ENCODE measurements around the gene OR51A4. TPM values are rescaled to one million over a fixed set of nuclear protein-coding genes. Genes with fewer than 3 reads are reported as not detected.
A peak's percentile ranks its signal among the peaks of the same experiment; 100 is the strongest.

The OR51A4 gene
- total and polyA plus RNA-seq, 9 of the 15 experiments (the other 6 are each of a cell fraction or from before 2014, with no cell fraction given) = not detected

DNA sequence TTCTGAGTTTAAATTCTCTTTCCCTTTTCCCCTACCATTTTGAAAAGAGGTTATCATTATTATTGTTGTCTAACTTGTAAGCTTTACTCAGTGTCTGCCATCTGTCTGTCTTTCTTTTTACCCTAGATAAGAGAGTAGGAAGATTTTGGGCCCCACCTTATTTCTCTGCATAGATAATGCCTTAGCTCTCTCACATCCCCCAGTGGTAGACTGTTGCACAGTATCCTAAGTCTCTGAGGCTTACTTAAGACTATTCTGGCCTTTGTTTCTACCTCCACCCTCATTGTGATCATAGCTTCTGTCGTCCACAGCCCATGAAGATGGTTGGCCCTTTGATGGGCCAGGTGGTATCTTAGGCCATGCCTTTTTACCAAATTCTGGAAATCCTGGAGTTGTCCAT, 43.7 kb upstream of the OR51A4 start (continued):
- TF ChIP-seq, protein P1, sequence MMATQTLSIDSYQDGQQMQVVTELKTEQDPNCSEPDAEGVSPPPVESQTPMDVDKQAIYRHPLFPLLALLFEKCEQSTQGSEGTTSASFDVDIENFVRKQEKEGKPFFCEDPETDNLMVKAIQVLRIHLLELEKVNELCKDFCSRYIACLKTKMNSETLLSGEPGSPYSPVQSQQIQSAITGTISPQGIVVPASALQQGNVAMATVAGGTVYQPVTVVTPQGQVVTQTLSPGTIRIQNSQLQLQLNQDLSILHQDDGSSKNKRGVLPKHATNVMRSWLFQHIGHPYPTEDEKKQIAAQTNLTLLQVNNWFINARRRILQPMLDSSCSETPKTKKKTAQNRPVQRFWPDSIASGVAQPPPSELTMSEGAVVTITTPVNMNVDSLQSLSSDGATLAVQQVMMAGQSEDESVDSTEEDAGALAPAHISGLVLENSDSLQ (IDR thresholded peaks at IDR 0.05) = 0 out of 2 replicates have a peak, but pooled peaks have one; percentile 13

DNA sequence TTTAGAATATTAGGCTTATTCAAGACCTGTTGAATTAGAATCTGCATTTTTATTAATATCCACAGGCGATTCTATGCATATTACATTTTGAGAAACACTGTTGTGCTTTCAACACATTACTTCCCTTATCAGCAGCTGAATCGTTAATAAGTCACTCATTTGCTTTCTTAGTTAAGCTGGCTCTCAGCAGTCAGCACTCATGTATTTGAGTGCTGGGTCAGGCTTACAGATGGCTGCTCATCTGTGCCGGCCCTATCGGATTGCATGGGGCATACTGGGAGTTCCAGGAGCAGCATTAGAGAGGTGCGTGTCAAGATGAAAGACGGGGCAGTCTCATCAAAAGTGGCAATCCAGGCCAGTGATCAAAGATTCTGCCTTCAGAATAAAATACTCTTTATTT, 36.4 kb upstream of the OR51A4 start:
- Histone ChIP-seq H3K27me3 (ENCODE audit: control insufficient read depth in 2 of 2, insufficient read depth in 2 of 2, low read length in 2 of 2) (no peaks in the 10 kb centered on the region), H3K4me2 (ENCODE audit: insufficient read depth, low read length) (no peak overlapping the region), H3K4me3 (no peak overlapping the region), H3K79me2 (ENCODE audit: control insufficient read depth, insufficient read depth, low read length) (no peaks in the 10 kb centered on the region), H2AFZ (ENCODE audit: low read depth, low read length) (no peak overlapping the region), H3K9me3 (replicated peaks; ENCODE audit: control insufficient read depth, insufficient read depth, low read depth, low read length) (no peaks in the 10 kb centered on the region), H3K9me1 (ENCODE audit: control insufficient read depth, insufficient read depth, low read length) (no peaks in the 10 kb centered on the region), H4K20me1 (replicated peaks; ENCODE audit: control insufficient read depth, insufficient read depth, low read length) (no peaks in the 10 kb centered on the region), H3K36me3 (ENCODE audit: control insufficient read depth, insufficient read depth, low read length) (no peaks in the 10 kb centered on the region), H3K27ac (ENCODE audit: extremely low read depth, low read depth, low read length) (no peak overlapping the region), H3K4me1 (replicated peaks in 1 of 2; ENCODE audit: control insufficient read depth in 2 of 2, insufficient read depth in 2 of 2, low read length in 2 of 2) (no peaks in the 10 kb centered on the region), H3K9ac (ENCODE audit: insufficient read depth in 1 of 2, low read depth in 2 of 2, low read length in 2 of 2) (no peak overlapping the region)
- in situ Hi-C loops (cut with MboI) = no loop called here
- TF ChIP-seq HOXB6 (CRISPR knock-in tag; IDR thresholded peaks at IDR 0.05; ENCODE audit: borderline replicate concordance) = no peak
- no peak for TF ChIP-seq TBL1XR1 (IDR thresholded peaks at IDR 0.05; ENCODE audit: low read length in 2 of 2)
- TF ChIP-seq U2AF2 (optimal IDR thresholded peaks at IDR 0.05; ENCODE audit: low read depth, low read length) = no peak
- TF ChIP-seq PRMT5 (CRISPR knock-in tag; IDR thresholded peaks at IDR 0.05) = no peak
- TF ChIP-seq IFI16 (CRISPR knock-in tag; IDR thresholded peaks at IDR 0.05) = no peak
- no peak for TF ChIP-seq POLR2H (tag; IDR thresholded peaks at IDR 0.05; ENCODE audit: low read depth)
- TF ChIP-seq, protein P2, sequence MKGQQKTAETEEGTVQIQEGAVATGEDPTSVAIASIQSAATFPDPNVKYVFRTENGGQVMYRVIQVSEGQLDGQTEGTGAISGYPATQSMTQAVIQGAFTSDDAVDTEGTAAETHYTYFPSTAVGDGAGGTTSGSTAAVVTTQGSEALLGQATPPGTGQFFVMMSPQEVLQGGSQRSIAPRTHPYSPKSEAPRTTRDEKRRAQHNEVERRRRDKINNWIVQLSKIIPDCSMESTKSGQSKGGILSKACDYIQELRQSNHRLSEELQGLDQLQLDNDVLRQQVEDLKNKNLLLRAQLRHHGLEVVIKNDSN (CRISPR knock-in tag; IDR thresholded peaks at IDR 0.05) = no peak
- no peak for TF ChIP-seq CBFB (CRISPR knock-in tag; IDR thresholded peaks at IDR 0.05)
- TF ChIP-seq, protein P3, sequence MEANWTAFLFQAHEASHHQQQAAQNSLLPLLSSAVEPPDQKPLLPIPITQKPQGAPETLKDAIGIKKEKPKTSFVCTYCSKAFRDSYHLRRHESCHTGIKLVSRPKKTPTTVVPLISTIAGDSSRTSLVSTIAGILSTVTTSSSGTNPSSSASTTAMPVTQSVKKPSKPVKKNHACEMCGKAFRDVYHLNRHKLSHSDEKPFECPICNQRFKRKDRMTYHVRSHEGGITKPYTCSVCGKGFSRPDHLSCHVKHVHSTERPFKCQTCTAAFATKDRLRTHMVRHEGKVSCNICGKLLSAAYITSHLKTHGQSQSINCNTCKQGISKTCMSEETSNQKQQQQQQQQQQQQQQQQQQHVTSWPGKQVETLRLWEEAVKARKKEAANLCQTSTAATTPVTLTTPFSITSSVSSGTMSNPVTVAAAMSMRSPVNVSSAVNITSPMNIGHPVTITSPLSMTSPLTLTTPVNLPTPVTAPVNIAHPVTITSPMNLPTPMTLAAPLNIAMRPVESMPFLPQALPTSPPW (CRISPR knock-in tag; IDR thresholded peaks at IDR 0.05) = no peak
- no peak for TF ChIP-seq ZSCAN32 (CRISPR knock-in tag; IDR thresholded peaks at IDR 0.05)
- no peak for TF ChIP-seq RBM15 (IDR thresholded peaks at IDR 0.05; ENCODE audit: insufficient read depth, low read length)
- no peak for TF ChIP-seq ELF4 (CRISPR knock-in tag; IDR thresholded peaks at IDR 0.05)
- TF ChIP-seq DMBX1 (CRISPR knock-in tag; IDR thresholded peaks at IDR 0.05; ENCODE audit: borderline replicate concordance) = no peak
- ChIA-PET POLR2A (no interaction called here), CTCF (ENCODE audit: low intra/inter-chr PET ratio) (no interaction called here)
- WGBS (ENCODE audit: insufficient coverage, low coverage, missing lambda C conversion rate) = 2% methylated on average over 6 of the region's 6 CpGs
- no TSS peak for BruUV-seq (replicated peaks)
- intact Hi-C loops (cut with micrococcal nuclease) = no loop called here
- DNase-seq (ENCODE audit: extremely low read depth in 1 of 4, low spot score in 3 of 4) (no peak), FAIRE-seq (no peak), ATAC-seq (no peak)

Measured in K562 (cell line).